Tibial artery (tissue), 4 donors: ENCODE results near the gene NKX2-1.
A peak's percentile ranks its signal among the peaks of the same experiment; 100 is the strongest.
"Not testable (repeated sequence)": the region's sequence is repeated elsewhere in the genome, so short reads cannot be mapped to it uniquely, and the experiment has no call there.

Experiments
- DNase-seq, 2 donors: peaks; one replicate each; pipeline ENCODE4 v3.0.0-alpha.2; 2019
- H3K27ac ChIP-seq, 2 donors: fragments of 200-600 bp; sonication (generic) in 1 of 2; 1 replicate in 1 of 2; 2 replicates in 1 of 2; pipeline ENCODE4 v1.5.1; 2018 to 2019; ENCODE audit warnings: mild to moderate bottlenecking in 1 of 2
- H3K27me3 ChIP-seq, 2 donors: fragments of 200-600 bp; sonication (generic) in 1 of 2; one replicate each; pipeline versions ENCODE4 v1.5.1 to v1.6.0; 2016 to 2019
- H3K36me3 ChIP-seq, 3 donors: fragments of 200-600 bp; sonication (generic) in 2 of 3; one replicate each; pipeline ENCODE4 v1.5.1; 2016 to 2019; ENCODE audit warnings: mild to moderate bottlenecking in 2 of 3
- H3K4me1 ChIP-seq, 4 donors: fragments of 200-600 bp; sonication (generic) in 2 of 4; 1 replicate in 3 of 4; 2 replicates in 1 of 4; pipeline ENCODE4 v1.5.1; 2016 to 2019
- H3K4me3 ChIP-seq, 2 donors: fragments of 200-600 bp; sonication (generic) in 1 of 2; 1 replicate in 1 of 2; 2 replicates in 1 of 2; pipeline ENCODE4 v1.5.1; 2018 to 2019; ENCODE audit warnings: mild to moderate bottlenecking in 2 of 2
- H3K9me3 ChIP-seq, 3 donors: fragments of 200-600 bp; sonication (generic) in 1 of 3; one replicate each; pipeline ENCODE4 v1.5.1; 2016 to 2019
- intact Hi-C: fragments of 100-400 bp; cut with DNase I; formaldehyde crosslinking; loops from one replicate; pipeline ENCODE4 v1.15.0; 2023; ENCODE audit warnings: low total_unique reads
- TF ChIP-seq, protein P1 (sequence below), 2 experiments: fragments of 200-600 bp in 1 of 2; fragments of 450-650 bp in 1 of 2; IDR thresholded peaks; one replicate each; pipeline ENCODE4 v1.5.1; 2017 to 2019; ENCODE audit warnings: antibody characterized with exemption in 2 of 2, mild to moderate bottlenecking in 1 of 2, moderate library complexity in 1 of 2

NKX2-1 gene

GRCh38 chr14:36519431-36520321 lies at the start of gene NKX2-1:
NKX2-1 (minus strand) TSS chr14:36520232; CDS start chr14:36520129, 103 bp downstream.
- TF ChIP-seq, protein P1, sequence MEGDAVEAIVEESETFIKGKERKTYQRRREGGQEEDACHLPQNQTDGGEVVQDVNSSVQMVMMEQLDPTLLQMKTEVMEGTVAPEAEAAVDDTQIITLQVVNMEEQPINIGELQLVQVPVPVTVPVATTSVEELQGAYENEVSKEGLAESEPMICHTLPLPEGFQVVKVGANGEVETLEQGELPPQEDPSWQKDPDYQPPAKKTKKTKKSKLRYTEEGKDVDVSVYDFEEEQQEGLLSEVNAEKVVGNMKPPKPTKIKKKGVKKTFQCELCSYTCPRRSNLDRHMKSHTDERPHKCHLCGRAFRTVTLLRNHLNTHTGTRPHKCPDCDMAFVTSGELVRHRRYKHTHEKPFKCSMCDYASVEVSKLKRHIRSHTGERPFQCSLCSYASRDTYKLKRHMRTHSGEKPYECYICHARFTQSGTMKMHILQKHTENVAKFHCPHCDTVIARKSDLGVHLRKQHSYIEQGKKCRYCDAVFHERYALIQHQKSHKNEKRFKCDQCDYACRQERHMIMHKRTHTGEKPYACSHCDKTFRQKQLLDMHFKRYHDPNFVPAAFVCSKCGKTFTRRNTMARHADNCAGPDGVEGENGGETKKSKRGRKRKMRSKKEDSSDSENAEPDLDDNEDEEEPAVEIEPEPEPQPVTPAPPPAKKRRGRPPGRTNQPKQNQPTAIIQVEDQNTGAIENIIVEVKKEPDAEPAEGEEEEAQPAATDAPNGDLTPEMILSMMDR (IDR thresholded peaks at IDR 0.05), result no peak
- no peaks in the 10 kb centered on the region for H3K9me3 ChIP-seq
- intact Hi-C loops, result no loop called here
- no peak for DNase-seq
- peaks cover 0 to 61% (median 49%) of the 10 kb centered on the region in 4 donors for H3K4me1 ChIP-seq
- no peaks in the 10 kb centered on the region for H3K36me3 ChIP-seq
- H3K27me3 ChIP-seq, result peaks cover 2 to 89% of the 10 kb centered on the region in 2 donors
- H3K4me3 ChIP-seq, result peak within 1 kb of the TSS; percentile 22 to 41
- H3K27ac ChIP-seq, result no peak within 1 kb of the TSS

- DNase-seq, result no peak
- Histone ChIP-seq H3K36me3 (no peaks in the 10 kb centered on the region), H3K9me3 (no peaks in the 10 kb centered on the region), H3K4me1 (no peaks in the 10 kb centered on the region), H3K27ac (no peak overlapping the region), H3K4me3 (no peak overlapping the region), H3K27me3 (peaks cover 0 to 10% of the 10 kb centered on the region in 2 donors)
- intact Hi-C loops, result no loop called here
- TF ChIP-seq, protein P1 (IDR thresholded peaks at IDR 0.05), result peak; percentile 29 to 65
Observed at GRCh38 chr14:36556811-36557433, 36.9 kb upstream of the NKX2-1 start.

DNA sequence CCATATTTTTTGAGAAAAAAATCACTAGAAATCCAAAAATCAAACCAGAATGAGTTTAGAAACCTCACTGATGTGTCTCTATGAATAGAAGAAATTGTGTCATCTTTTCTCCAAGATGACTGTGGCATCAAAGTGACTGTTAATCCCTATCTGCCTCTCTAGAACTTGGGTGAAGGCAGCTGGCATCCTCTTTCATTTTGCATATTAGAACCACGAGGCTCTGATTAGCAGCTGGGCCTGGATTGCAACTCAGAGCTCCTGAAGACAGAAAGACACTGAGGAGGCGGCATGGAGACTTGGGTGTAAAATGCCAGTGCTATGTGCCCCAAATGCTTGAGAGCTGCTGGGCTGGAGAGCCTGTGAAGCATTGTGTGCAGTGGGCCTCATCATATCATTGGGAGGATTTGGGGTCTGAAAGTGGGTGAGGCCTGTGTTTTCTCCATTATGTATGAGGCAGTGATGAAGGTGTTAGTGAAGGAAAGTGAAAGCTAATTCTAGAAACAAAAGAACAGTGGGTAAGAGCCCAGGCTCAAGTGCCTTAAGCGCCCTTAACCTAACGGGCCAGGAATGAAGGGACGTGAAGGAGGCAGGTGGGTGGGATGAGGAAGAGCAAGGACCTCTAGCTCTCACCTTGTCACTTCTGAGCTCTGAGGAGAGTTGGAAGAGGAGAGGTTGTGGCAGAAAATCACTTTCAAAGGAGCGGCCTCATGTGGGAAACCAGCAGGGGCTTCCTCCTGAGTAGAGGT lies 36.1 kb upstream of the NKX2-1 start:
- Histone ChIP-seq H3K27me3 (peaks cover 0 to 7% of the 10 kb centered on the region in 2 donors), H3K9me3 (no peaks in the 10 kb centered on the region), H3K36me3 (no peaks in the 10 kb centered on the region), H3K4me1 (no peaks in the 10 kb centered on the region), H3K4me3 (no peak overlapping the region), H3K27ac (no peak overlapping the region)
- no peak for DNase-seq
- intact Hi-C loops, result no loop called here
- TF ChIP-seq, protein P1 (IDR thresholded peaks at IDR 0.05), result no peak

DNA sequence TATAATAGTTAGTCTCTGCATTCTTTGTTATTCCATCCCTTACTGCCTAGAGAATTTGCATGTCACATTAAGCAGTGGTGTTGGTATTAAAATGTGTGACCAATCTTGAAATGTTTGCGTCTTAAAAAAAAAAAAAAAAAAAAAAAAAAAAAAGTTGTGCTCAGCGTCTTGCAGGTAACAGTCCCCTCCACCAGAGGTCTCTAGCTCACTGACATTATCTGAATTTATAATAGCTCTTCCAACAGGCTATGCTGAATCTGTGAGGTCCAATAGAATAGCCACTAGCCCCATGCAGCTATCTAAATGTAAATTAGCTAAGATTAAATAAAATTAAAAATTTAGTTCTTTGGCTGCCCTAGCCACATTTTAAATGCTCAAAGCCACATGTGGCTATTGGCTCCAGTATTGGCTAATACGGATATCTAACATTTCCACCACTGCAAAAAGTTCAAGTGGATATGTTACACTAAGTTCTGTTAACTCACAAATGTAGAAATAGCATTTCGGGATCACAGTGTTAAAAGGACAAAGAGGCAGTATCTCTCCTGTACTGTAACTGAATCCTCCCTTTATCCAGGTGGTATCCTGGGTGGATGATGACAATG lies 33.7 kb upstream of the NKX2-1 start:
- H3K4me3 ChIP-seq, result no peak overlapping the region
- no peak overlapping the region for H3K27ac ChIP-seq
- peaks cover 0 to 10% of the 10 kb centered on the region in 2 donors for H3K27me3 ChIP-seq
- no peaks in the 10 kb centered on the region for H3K4me1 ChIP-seq
- no peaks in the 10 kb centered on the region for H3K9me3 ChIP-seq
- DNase-seq, result no peak
- intact Hi-C loops, result loop anchor here (2.0 kb wide), 1 partner anchor 597 kb away; no protein-coding TSS in a partner anchor
- TF ChIP-seq, protein P1 (IDR thresholded peaks at IDR 0.05), result peak; percentile 45 to 46
- no peaks in the 10 kb centered on the region for H3K36me3 ChIP-seq

- no peaks in the 10 kb centered on the region for H3K4me1 ChIP-seq
- intact Hi-C loops, result no loop called here
- TF ChIP-seq, protein P1 (IDR thresholded peaks at IDR 0.05), result no peak
Observed at GRCh38 chr14:36550899-36551298, 30.9 kb upstream of the NKX2-1 start.

GRCh38 chr14:36544280-36544679 lies 24.2 kb upstream of the NKX2-1 start:
- peaks cover 0 to 36% of the 10 kb centered on the region in 2 donors for H3K27me3 ChIP-seq
- H3K9me3 ChIP-seq, H3K27ac ChIP-seq, DNase-seq, H3K36me3 ChIP-seq, H3K4me1 ChIP-seq, intact Hi-C loops, H3K4me3 ChIP-seq: not testable (repeated sequence)

More at GRCh38 chr14:36550899-36551298, 30.9 kb upstream of the NKX2-1 start:
- Histone ChIP-seq H3K9me3 (no peaks in the 10 kb centered on the region), H3K36me3 (no peaks in the 10 kb centered on the region), H3K27me3 (peaks cover 0 to 19% of the 10 kb centered on the region in 2 donors), H3K27ac (no peak overlapping the region), H3K4me3 (no peak overlapping the region)
- DNase-seq, result no peak
